GM12878 (cell line): Measurements from ENCODE around the gene ADAR. TPM values are rescaled to one million over a fixed set of nuclear protein-coding genes. Genes with fewer than 3 reads are reported as not detected.

Experiments used
- ATAC-seq: fragments of 200-7000 bp; cut with Tn5 transposase; 3 replicates; pipeline ENCODE4 v1.9.1; 2020; ENCODE audit warnings: mild to moderate bottlenecking, moderate library complexity
- BruUV-seq: library from RNA; stranded (reverse); fragments of 400-500 nt; replicated peaks from 2 replicates; lab custom pipeline; 2021; lab: Mats Ljungman, UMichigan
- CTCF ChIA-PET: fragments of 300-600 bp; sonication (Branson Sonifier 250); formaldehyde crosslinking; extraction: SDS; loops from one replicate; lab custom pipeline; 2021; ENCODE audit warnings: inconsistent platforms; lab: Yijun Ruan, JAX
- POLR2A ChIA-PET: fragments of 350-600 bp; formaldehyde crosslinking; extraction: SDS; loops from one replicate; lab custom pipeline; 2021; ENCODE audit warnings: inconsistent platforms; lab: Charles Lee
- RAD21 ChIA-PET: fragments of 300-600 bp; sonication (Branson Sonifier 250); formaldehyde crosslinking; loops from one replicate; lab custom pipeline; 2023; ENCODE audit warnings: antibody characterized with exemption; ENCODE audit not compliant: unreplicated experiment; lab: Charles Lee
- SMC1A ChIA-PET: fragments of 300-600 bp; sonication (Branson Sonifier 250); formaldehyde crosslinking; loops from one replicate; lab custom pipeline; 2023; ENCODE audit not compliant: unreplicated experiment, uncharacterized antibody; lab: Charles Lee
- DNase-seq: peaks from one replicate; pipeline ENCODE4 v3.0.0-alpha.2; 2011; ENCODE audit warnings: low read depth, low spot score
- FAIRE-seq: peaks from 3 replicates; lab custom pipeline; 2011; peaks lifted over from hg19 to GRCh38; lab: Jason Lieb, UNC
- H2AFZ ChIP-seq: 2 replicates; pipeline ENCODE4 v1.6.0; 2011; ENCODE audit warnings: low read depth, low read length, control low read depth; ENCODE audit not compliant: control insufficient read depth
- H3K27ac ChIP-seq: 2 replicates; pipeline ENCODE4 v1.5.1; 2011; ENCODE audit warnings: control low read depth; ENCODE audit not compliant: control insufficient read depth, insufficient read depth
- H3K27me3 ChIP-seq, 2 experiments: replicated peaks in 1 of 2; 2 replicates each; pipeline versions ENCODE4 v1.6.0 to v1.6.1; 2011; ENCODE audit warnings: low read length in 1 of 2; ENCODE audit not compliant: control insufficient read depth in 2 of 2, insufficient read depth in 2 of 2
- H3K36me3 ChIP-seq, 2 experiments: 2 replicates each; pipeline ENCODE4 v1.5.1; 2011; ENCODE audit warnings: low read length in 1 of 2; ENCODE audit not compliant: control insufficient read depth in 2 of 2, insufficient read depth in 2 of 2
- H3K4me1 ChIP-seq: 2 replicates; pipeline ENCODE4 v1.6.1; 2011; ENCODE audit warnings: mild to moderate bottlenecking, low read length, moderate library complexity, mixed read lengths; ENCODE audit not compliant: control insufficient read depth, insufficient read depth
- H3K4me2 ChIP-seq: 2 replicates; pipeline ENCODE4 v1.6.0; 2011; ENCODE audit warnings: control low read depth; ENCODE audit not compliant: control insufficient read depth, insufficient read depth
- H3K4me3 ChIP-seq: fragments of 200-600 bp; sonication (generic); 2 replicates; pipeline ENCODE4 v1.5.1; 2016
- H3K79me2 ChIP-seq: 2 replicates; pipeline ENCODE4 v1.6.0; 2011; ENCODE audit warnings: low read length; ENCODE audit not compliant: control insufficient read depth, insufficient read depth
- H3K9ac ChIP-seq: 2 replicates; pipeline ENCODE4 v1.8.0; 2011; ENCODE audit warnings: low read length, control low read depth, mixed read lengths; ENCODE audit not compliant: control insufficient read depth, insufficient read depth
- H3K9me3 ChIP-seq: replicated peaks from 3 replicates; pipeline ENCODE4 v1.5.1; 2011; ENCODE audit warnings: mild to moderate bottlenecking, low read length; ENCODE audit not compliant: control insufficient read depth, insufficient read depth
- H4K20me1 ChIP-seq: 2 replicates; pipeline ENCODE4 v1.6.0; 2011; ENCODE audit not compliant: control insufficient read depth, insufficient read depth
- ATF3 ChIP-seq: IDR thresholded peaks from 2 replicates; pipeline ENCODE4 v1.6.1; 2011; ENCODE audit warnings: low read depth, mild to moderate bottlenecking, low read length, moderate library complexity, borderline replicate concordance; ENCODE audit errors: extremely low read depth
- ATF7 ChIP-seq: fragments of 450-650 bp; IDR thresholded peaks from 2 replicates; pipeline ENCODE4 v1.6.1; 2016; ENCODE audit warnings: low read depth, mild to moderate bottlenecking
- CBFB ChIP-seq: IDR thresholded peaks from 2 replicates; pipeline ENCODE4 v1.6.1; 2016; ENCODE audit warnings: antibody characterized with exemption, low read depth
- CBX3 ChIP-seq: fragments of 200-600 bp; sonication (generic); IDR thresholded peaks from 2 replicates; pipeline ENCODE4 v1.6.1; 2016; ENCODE audit warnings: low read depth, borderline replicate concordance
- FOXM1 ChIP-seq: IDR thresholded peaks from 2 replicates; pipeline ENCODE4 v1.6.1; 2012; ENCODE audit warnings: low read depth, mild to moderate bottlenecking, inconsistent platforms, low read length, moderate library complexity
- HCFC1 ChIP-seq: fragments of 150-350 bp; IDR thresholded peaks from 2 replicates; pipeline ENCODE4 v1.6.1; 2014; ENCODE audit warnings: low read length
- WGBS: methylation state at CpG from one replicate; pipeline ENCODE4 v1.1.6; 2016; ENCODE audit warnings: low lambda C conversion rate; ENCODE audit not compliant: insufficient replicate concordance, insufficient coverage; ENCODE audit errors: missing lambda C conversion rate; 5-methylcytosine and 5-hydroxymethylcytosine counted together
- in situ Hi-C: fragments of 300-500 bp; cut with MboI; formaldehyde crosslinking; loops from 9 replicates; pipeline ENCODE4 v1.14.3; 2018; ENCODE audit warnings: mixed read lengths
- intact Hi-C: fragments of 100-400 bp; cut with micrococcal nuclease; formaldehyde crosslinking; loops from one replicate; pipeline ENCODE4 v1.14.2; 2022; ENCODE audit not compliant: unreplicated experiment
- polyA plus RNA-seq, 11 experiments: library from polyadenylated mRNA; depleted of rRNA in 4 of 11; unstranded in 6 of 11; stranded (reverse) in 5 of 11; fragments of >200 nt; fragmentation: Nextera tagmentation in 4 of 11; fragmentation: Illumina TruSeq in 1 of 11; extraction: Ambion mirVana in 4 of 11; extraction: Trizol in 1 of 11; gene quantifications; 1 replicate in 1 of 11; 2 replicates in 10 of 11; pipeline versions ENCODE4 v1.2.1 to v1.2.3, GENCODE V29; 2011 to 2016; ENCODE audit warnings: inconsistent platforms in 2 of 11, missing spikeins in 2 of 11, low read depth in 1 of 11
- total RNA-seq, 4 experiments: library from RNA; depleted of rRNA in 3 of 4; stranded (reverse); fragments of >200 nt in 3 of 4; fragmentation: Illumina TruSeq in 1 of 4; extraction: Trizol in 1 of 4; gene quantifications; 2 replicates each; pipeline versions ENCODE4 v1.2.1 to v1.2.3, GENCODE V29; 2013 to 2021
- TF ChIP-seq, protein P1 (sequence below): fragments of 450-650 bp; IDR thresholded peaks from 2 replicates; pipeline ENCODE4 v1.6.1; 2016; ENCODE audit warnings: mild to moderate bottlenecking

The ADAR gene
- total and polyA plus RNA-seq, 10 of the 15 experiments (the other 5 are each of a cell fraction or from before 2014, with no cell fraction given) = 55.5 to 413 (median 176) TPM

GRCh38 chr1:154539486-154540483, 68.2 kb downstream of the ADAR start:
- TF ChIP-seq, protein P1, sequence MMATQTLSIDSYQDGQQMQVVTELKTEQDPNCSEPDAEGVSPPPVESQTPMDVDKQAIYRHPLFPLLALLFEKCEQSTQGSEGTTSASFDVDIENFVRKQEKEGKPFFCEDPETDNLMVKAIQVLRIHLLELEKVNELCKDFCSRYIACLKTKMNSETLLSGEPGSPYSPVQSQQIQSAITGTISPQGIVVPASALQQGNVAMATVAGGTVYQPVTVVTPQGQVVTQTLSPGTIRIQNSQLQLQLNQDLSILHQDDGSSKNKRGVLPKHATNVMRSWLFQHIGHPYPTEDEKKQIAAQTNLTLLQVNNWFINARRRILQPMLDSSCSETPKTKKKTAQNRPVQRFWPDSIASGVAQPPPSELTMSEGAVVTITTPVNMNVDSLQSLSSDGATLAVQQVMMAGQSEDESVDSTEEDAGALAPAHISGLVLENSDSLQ = no peak
- no peak for TF ChIP-seq ATF7
- no peak for TF ChIP-seq CBX3
- no peak for TF ChIP-seq FOXM1
- TF ChIP-seq ATF3 = no peak
- no peak for TF ChIP-seq HCFC1
- no peak for TF ChIP-seq CBFB
- CTCF ChIA-PET = interaction anchor here (0.7 to 0.9 kb wide), 2 partner anchors 59 kb away, joined by 3 read pairs; no protein-coding TSS in a partner anchor
- intact Hi-C loops = no loop called here

More at GRCh38 chr1:154539486-154540483, 68.2 kb downstream of the ADAR start:
- Histone ChIP-seq H4K20me1 (no peaks in the 10 kb centered on the region), H3K36me3 (no peaks in the 10 kb centered on the region), H3K4me2 (no peak overlapping the region), H3K27me3 (peaks cover 3% of the 10 kb centered on the region in 2 experiments; a peak in 2 of 4 replicates), H2AFZ (no peak overlapping the region), H3K4me3 (no peak overlapping the region), H3K9ac (no peak overlapping the region), H3K27ac (no peak overlapping the region), H3K9me3 (no peaks in the 10 kb centered on the region), H3K4me1 (no peaks in the 10 kb centered on the region), H3K79me2 (no peaks in the 10 kb centered on the region)
- ATAC-seq = no peak
- in situ Hi-C loops = no loop called here
- no TSS peak for BruUV-seq
- no peak for FAIRE-seq
- DNase-seq = no peak
- WGBS = 40% methylated on average over 8 of the region's 9 CpGs
- ChIA-PET SMC1A (no interaction called here), POLR2A (interaction anchor here (0.6 to 1.0 kb wide), 2 partner anchors 47 to 55 kb away, joined by 3 read pairs; no protein-coding TSS in a partner anchor), RAD21 (interaction anchor here (1.2 kb wide), 1 partner anchor 61 kb away, joined by 4 read pairs; no protein-coding TSS in a partner anchor)
